Measurements from ENCODE around the gene MGA.

The MGA gene

GRCh38 chr15:41660235-41661077 is at the start of gene MGA:
Gene MGA (plus strand): TSS chr15:41660405.
- DNase-seq, result peak; percentile 74

- no peak for DNase-seq
These were observed 39.5 kb upstream of the MGA start for GRCh38 chr15:41620536-41621199.

GRCh38 chr15:41621200-41622193 is 38.7 kb upstream of the MGA start:
- peak; percentile 56 for DNase-seq

GRCh38 chr15:41622901-41623300 is 37.3 kb upstream of the MGA start:
- no peak for DNase-seq

- no peak for DNase-seq
These were observed 33.0 kb upstream of the MGA start for GRCh38 chr15:41627203-41627602.

GRCh38 chr15:41629463-41629862 is 30.7 kb upstream of the MGA start:
- DNase-seq, result no peak

- DNase-seq, result no peak
These were observed 30.3 kb upstream of the MGA start for GRCh38 chr15:41629883-41630282.

- DNase-seq, result no peak
These were observed 29.5 kb upstream of the MGA start for GRCh38 chr15:41630616-41631217.

GRCh38 chr15:41631880-41632470 is 28.2 kb upstream of the MGA start:
- no peak for DNase-seq

- DNase-seq, result no peak
These were observed 26.6 kb upstream of the MGA start for GRCh38 chr15:41633609-41634008.

- no peak for DNase-seq
These were observed 26.1 kb upstream of the MGA start for GRCh38 chr15:41634072-41634626.

- no peak for DNase-seq
These were observed 23.1 kb upstream of the MGA start for GRCh38 chr15:41637086-41637485.

- no peak for DNase-seq
These were observed 19.2 kb upstream of the MGA start for GRCh38 chr15:41640985-41641384.

GRCh38 chr15:41647262-41647661 is 12.9 kb upstream of the MGA start:
- no peak for DNase-seq

- DNase-seq, result no peak
These were observed 12.1 kb upstream of the MGA start for GRCh38 chr15:41648097-41648496.

- no peak for DNase-seq
These were observed 11.4 kb upstream of the MGA start for GRCh38 chr15:41648770-41649169.

GRCh38 chr15:41650806-41651205 is 9.4 kb upstream of the MGA start:
- DNase-seq, result no peak

- DNase-seq, result no peak
These were observed 8.8 kb upstream of the MGA start for GRCh38 chr15:41651373-41651772.

GRCh38 chr15:41653760-41654159 is 6.4 kb upstream of the MGA start:
- DNase-seq, result no peak

GRCh38 chr15:41655716-41656115 is 4.5 kb upstream of the MGA start:
- DNase-seq, result no peak

GRCh38 chr15:41656188-41656587 is 4.0 kb upstream of the MGA start:
- no peak for DNase-seq

GRCh38 chr15:41658689-41659088 is 1.5 kb upstream of the MGA start:
- DNase-seq, result no peak

Data from amniotic stem cell (primary cell).